Left cardiac atrium (tissue), 4 donors: Measurements from ENCODE around the gene DAPK1. TPM values are rescaled to one million over a fixed set of nuclear protein-coding genes. Genes with fewer than 3 reads are reported as not detected.
A peak's percentile ranks its signal among the peaks of the same experiment; 100 is the strongest.

Experiments
- ATAC-seq, 2 donors: fragments of 200-7000 bp; cut with Tn5 transposase; one replicate each; pipeline ENCODE4 v1.9.1; 2020; ENCODE audit warnings: mild to moderate bottlenecking in 2 of 2, moderate library complexity in 2 of 2
- DNase-seq: peaks from one replicate; pipeline ENCODE4 v3.0.0-alpha.2; 2020
- intact Hi-C, 2 donors: fragments of 100-400 bp; cut with DNase I; formaldehyde crosslinking; loops; one replicate each; pipeline versions ENCODE4 v1.14.1 to v1.15.1; 2022 to 2023
- total RNA-seq, 2 donors: library from RNA; stranded (reverse); fragmentation: NEBNext Ultra II Directional; extraction: Animal tissue kit (Norgen Biotek cat#: 25700); gene quantifications; one replicate each; pipeline ENCODE4 v1.2.1, GENCODE V29; 2021
- donor health status: DM: no; HTN: yes; CAD: no.
- donor health status: DM: no; HTN: yes; CAD: no; lungs with severe emphysema.
- donor health status: DM: yes; HTN: yes; CAD: no.
- donor health status: Dilated cardiomyopathy.

DAPK1 gene
- total RNA-seq, 2 donors from 2014 or later = 19.9 to 21.7 TPM

DNA sequence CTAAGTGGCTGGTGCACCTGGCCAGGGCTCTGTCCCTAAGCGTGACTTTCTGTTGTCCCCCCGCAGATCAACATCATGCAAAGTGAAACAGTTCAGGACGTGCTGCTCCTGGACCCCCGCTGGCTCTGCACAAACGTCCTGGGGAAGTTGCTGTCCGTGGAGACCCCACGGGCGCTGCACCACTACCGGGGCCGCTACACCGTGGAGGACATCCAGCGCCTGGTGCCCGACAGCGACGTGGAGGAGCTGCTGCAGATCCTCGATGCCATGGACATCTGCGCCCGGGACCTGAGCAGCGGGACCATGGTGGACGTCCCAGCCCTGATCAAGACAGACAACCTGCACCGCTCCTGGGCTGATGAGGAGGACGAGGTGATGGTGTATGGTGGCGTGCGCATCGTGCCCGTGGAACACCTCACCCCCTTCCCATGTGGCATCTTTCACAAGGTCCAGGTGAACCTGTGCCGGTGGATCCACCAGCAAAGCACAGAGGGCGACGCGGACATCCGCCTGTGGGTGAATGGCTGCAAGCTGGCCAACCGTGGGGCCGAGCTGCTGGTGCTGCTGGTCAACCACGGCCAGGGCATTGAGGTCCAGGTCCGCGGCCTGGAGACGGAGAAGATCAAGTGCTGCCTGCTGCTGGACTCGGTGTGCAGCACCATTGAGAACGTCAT is 208.5 kb downstream of the DAPK1 start:
- no peak for DNase-seq
- no peak for ATAC-seq
- intact Hi-C loops = no loop called here

DNA sequence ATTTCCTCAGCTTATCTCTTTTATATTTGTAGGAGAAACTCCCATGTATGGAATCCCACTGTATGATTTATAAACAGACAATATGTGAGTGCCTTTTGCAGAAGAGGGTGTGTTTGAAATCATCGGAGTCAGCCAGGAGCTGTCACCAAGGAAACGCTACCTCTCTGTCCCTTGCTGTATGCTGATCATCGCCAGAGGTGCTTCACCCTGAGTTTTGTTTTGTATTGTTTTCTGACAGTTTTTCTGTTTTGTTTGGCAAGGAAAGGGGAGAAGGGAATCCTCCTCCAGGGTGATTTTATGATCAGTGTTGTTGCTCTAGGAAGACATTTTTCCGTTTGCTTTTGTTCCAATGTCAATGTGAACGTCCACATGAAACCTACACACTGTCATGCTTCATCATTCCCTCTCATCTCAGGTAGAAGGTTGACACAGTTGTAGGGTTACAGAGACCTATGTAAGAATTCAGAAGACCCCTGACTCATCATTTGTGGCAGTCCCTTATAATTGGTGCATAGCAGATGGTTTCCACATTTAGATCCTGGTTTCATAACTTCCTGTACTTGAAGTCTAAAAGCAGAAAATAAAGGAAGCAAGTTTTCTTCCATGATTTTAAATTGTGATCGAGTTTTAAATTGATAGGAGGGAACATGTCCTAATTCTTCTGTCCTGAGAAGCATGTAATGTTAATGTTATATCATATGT is 210.3 kb downstream of the DAPK1 start:
- intact Hi-C loops = no loop called here
- ATAC-seq (no peak), DNase-seq (no peak)

DNA sequence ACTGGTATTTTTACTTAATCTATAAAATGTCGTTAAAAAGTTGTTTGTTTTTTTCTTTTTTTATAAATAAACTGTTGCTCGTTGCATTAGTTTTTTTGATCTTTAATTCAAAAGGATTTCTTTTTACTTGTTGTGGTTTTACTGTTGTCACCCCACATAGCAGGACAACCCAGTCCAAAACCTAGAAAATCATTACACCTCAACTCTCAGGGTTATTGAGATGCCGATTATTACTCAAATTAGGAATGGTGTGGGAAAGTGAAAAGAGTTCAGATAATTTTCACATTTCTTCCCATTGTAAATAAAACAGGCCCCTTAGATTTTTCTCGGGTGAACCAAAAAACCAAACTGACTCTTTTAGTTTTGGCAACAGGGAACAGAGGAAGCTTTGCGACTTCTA is 210.9 kb downstream of the DAPK1 start:
- ATAC-seq (no peak), DNase-seq (no peak)
- intact Hi-C loops = no loop called here

DNA sequence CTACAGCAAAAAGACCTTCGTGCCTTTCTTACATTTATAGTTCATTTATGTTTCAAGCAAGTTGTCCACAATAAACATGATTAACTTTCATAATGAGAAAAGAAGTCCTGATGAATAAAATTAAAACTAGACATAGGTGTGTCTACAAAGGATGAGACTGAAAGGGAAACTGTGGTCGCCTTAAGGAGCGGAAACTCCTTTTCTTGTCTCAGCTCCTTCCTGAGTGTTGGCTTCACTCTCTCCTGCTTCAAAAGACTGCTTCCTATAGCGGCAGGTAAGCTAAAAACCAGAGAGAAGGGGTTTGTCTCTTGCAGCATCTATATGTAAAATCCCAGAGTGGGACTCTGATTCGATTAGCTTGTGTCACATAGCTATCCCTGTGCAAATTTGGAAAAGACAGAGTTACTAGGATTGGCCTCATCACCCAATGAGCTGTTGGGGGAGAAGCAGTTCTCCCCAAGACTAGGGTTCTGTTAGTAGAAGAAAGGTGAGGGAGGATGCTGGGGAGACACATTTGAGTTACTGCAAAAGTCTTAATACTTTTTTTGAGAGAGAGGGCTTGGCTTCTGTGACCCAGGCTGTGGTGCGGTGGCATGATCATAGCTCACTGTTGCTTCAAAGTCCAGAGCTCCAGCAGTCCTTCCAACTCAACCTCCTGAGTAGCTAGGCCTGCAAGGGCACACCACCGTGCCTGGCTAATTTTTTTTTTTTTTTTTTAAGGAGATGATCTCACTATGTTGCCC is 211.5 kb downstream of the DAPK1 start:
- intact Hi-C loops = no loop called here
- no peak for ATAC-seq
- no peak for DNase-seq

DNA sequence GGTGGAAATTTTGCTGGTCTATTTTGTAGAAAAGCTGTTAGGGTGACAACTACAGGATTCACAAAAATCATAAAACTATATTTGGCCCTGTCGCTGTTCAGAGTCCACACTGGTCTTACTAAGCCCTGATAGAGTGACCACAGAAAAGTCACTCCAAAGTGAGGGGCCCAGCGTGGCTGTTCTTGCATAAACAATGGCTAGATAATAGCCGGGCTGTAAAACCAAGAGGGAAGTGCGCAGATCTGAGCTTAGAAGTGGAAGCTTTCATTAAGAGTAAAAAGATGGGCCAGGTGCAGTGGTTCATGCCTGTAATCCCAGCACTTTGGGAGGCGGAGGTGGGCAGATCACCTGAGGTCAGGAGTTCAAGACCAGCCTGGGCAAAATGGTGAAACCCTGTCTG is 212.8 kb downstream of the DAPK1 start:
- DNase-seq (no peak), ATAC-seq (no peak)
- intact Hi-C loops = no loop called here

DNA sequence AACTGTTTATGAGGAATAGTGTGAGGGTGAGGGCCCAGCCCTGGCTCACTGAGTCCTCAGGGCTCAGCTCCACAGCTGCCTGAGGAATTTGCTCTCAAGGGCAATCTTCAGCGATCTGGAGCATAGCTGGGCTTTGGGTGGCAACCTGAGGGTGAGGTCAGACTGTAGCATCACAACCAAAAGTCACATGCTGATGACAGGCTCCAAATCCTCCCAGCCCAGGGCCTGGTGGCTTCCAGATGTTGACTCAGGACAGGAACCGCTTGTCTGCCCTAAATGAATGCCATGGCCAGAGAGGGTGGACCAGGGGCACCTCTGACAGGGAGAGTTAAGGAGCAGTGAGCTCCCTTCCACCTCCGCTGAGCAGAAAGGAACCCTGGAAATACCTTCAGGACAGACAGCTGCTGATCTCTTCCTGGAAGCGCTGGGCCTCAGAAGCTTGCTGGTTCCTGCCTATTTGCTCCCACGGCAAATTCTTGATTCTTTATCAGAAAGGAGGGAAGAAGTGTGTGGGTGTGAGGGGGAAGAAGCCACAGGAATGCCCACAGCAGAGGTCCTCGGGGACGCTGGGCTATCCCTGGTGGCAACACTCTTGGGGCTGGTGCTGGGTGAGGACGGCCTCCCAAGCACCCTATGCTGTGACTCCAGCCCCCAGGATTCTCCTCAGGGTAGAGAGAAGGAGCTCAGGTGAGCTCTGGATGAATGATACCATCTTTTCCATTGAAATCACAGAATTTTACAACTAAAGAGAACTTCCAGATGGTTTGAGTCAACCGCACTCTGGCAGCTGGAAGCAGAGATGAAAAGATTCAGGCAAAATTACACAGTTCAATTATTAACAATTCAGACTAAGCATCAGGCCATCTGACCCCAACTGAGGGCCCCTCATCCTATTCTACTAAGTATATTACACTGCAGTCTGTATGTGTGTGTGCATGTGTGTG is 214.5 kb downstream of the DAPK1 start:
- intact Hi-C loops = no loop called here
- peak in 1 of 2 donors; percentile 35 for ATAC-seq
- DNase-seq = no peak

DNA sequence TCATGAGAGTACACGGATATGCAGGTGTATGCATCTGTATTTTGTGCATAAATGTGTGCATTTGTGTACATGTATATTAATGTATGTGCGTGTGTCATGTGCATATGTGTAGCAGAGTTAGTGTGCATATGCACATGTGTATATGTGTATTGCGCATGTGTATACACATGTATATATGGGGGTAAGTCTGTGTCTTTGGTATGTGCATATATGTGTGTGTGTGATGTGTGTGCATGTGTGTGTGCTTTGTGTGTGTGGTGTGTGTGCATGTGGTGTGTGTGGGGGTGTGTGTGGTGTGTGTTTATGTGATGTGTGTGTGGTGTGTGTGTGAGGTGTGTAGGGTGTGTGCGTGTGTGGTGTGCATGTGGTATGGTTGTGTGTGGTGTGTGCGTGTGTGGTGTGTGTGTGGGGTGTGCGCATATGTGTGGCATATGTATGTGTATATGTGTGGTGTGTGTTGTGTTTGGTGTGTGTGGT is 215.2 kb downstream of the DAPK1 start:
- ATAC-seq (peak in 1 of 2 donors; percentile 11), DNase-seq (no peak)
- intact Hi-C loops = no loop called here

DNA sequence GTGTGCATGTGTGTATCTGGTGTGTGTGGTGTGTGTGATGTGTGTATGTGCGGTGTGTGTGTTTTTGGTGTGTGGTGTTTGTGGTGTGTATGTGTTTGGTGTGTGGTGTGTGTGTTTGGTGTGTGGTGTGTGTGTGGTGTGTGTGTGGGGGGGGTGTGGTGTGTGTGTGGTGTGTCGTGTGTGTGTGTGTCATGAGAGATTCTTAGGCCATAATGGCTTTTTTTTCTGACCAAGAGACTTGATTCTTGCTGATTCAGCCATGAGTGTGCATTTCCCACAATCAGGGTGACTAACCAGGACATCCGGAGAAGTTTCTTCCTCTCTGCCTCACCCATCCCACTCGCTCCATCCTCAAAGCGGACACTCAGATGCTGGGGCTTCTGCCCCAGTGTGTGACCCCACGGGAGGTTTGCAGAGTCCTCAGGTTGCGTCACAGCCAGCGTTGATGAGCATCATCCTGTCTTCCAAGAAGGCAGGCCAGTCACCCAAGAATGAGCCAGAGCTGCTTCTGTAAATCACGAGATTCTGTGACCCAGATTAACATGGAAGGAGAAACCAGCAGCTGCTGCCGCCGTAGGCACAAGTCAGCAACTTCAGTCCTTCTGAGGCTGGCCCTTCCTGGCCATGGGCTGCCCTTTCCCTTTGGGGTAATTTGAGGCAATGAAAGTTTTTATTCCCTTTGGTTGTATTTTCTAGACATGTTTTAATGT is 215.8 kb downstream of the DAPK1 start:
- ATAC-seq = peak; percentile 85 to 92
- peak; percentile 89 for DNase-seq
- intact Hi-C loops = no loop called here

DNA sequence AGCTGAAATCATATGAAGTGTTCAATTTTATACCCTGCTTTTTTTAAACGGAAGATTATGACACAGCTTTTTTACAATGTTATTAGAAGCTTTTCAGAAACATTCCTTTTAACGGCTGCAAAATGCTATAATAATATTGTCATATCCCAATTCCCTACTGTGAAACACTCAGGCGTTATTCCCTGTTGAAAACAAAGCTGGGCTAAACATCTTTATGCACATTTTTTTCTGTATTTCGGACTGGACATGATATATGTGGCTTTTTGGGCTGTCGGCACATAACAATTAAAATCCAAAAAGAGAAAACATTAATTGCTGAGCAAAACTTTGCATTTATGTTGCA is 216.3 kb downstream of the DAPK1 start:
- intact Hi-C loops = no loop called here
- ATAC-seq (no peak), DNase-seq (no peak)

DNA sequence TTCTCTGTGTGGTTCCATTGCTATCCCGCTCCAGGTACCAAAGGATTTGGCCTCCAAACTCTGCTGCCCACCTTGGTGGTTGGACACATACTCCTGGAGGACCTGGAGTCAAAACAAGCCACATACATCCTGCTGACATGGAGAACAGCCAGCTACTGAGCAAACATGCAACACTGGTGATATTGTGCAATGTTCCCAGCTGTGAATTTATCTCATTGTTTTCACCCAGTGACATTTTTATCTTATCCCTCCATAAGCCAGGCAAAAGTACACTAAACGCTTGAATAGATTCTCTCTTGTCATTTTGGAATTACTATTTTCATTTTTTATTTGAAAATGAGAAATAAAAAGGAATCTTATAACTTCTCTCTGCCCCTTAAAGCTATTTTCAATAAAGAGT is 217.2 kb downstream of the DAPK1 start:
- ATAC-seq = peak in 1 of 2 donors; percentile 31
- intact Hi-C loops = no loop called here

DNA sequence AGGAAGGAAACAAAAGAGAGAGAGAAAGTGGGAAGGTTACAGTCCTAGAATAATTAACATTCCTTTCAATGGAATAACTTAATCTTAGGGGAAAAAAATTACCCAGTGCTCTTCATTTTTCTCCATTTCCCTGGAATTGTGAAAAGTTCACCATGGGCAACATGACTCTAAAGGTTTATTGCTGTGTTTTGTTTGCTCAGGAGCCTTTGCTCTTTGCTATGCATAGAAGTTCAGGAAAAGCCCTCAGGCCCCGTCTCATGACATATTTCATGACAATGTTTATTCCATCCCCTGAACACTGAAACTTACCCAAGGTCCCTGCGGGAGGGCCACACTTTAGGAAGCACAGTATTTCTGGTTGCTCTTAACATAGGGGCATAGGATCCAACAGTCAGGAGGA is 218.5 kb downstream of the DAPK1 start:
- intact Hi-C loops = no loop called here
- ATAC-seq (no peak), DNase-seq (no peak)

More for the DNA sequence above, 217.2 kb downstream of the DAPK1 start:
- no peak for DNase-seq

DNA sequence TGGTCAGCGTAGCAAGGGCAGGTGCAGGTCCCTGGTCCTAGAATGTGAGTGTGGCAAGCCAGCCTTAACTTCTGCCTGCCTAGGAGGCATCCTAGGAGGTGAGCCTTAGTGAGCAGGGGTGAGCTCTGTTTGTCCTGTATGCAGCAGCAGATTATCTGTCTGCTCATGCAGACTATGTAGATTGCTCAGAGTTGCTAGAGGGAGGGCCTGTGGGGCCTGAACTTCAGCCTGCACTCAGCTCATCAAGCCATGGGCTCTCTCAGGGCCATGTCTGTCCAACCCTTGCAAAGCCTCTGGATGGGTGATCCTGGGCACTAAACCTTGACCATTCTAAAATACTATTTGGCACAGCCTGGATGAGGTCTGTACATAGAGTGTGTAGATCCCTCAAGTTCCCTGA is 219.8 kb downstream of the DAPK1 start:
- ATAC-seq = no peak
- DNase-seq = no peak
- intact Hi-C loops = no loop called here

DNA sequence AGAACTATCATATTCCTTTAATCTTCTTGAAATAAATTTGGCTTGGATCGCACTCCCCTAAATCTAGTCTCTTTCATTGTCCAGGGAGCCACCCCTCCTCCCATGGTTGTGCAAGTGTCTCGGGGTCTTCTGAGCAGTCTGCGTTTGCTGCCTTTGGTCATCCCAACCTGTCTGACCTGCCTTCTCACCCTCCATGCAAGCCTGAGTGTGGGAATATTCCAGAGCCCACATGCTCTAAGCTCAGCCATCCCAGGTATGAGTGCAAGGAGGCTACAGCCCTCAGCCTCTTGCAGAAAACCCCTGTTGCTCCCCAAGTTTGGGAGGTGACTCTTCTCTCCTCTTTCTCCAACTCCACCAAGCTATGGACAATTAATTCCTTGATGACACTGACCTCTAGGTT is 220.6 kb downstream of the DAPK1 start:
- DNase-seq = no peak
- intact Hi-C loops = no loop called here
- ATAC-seq = no peak

DNA sequence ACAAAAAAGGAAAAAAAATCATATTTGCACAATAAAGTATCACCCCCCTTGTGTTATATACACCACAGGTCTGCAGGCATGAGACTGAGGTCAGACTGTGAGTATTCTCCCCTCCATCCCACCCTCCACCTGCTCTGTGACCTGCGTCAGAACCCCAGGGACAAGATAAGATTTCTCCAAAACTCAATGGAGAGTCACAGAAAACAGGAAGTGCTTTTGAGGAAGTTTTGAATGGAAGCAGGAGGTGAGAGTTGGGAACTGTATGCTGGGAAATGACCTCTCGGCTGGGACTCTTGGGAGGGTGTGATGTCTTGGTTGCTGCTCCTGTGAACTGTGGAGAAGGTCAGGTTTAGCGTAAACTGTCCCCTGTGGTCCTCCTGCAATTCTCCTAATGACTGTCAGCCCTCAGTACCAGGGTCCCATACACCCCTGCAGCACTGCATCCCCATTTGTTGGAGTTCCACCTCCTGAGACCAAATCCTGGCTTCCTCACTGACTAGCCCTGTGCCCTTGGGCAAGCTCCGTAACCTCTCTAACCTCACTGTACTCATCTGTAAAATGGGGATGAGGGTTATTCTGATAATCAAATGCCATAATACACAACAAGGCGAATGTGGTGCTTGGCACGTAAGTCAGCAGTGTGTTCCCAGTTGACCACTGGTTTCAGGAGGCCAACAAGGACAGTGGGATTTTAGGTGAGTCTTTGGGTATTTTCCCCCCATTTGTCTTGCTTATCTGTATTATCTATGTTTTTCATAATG is 221.4 kb downstream of the DAPK1 start:
- ATAC-seq = no peak
- intact Hi-C loops = no loop called here
- DNase-seq = no peak

DNA sequence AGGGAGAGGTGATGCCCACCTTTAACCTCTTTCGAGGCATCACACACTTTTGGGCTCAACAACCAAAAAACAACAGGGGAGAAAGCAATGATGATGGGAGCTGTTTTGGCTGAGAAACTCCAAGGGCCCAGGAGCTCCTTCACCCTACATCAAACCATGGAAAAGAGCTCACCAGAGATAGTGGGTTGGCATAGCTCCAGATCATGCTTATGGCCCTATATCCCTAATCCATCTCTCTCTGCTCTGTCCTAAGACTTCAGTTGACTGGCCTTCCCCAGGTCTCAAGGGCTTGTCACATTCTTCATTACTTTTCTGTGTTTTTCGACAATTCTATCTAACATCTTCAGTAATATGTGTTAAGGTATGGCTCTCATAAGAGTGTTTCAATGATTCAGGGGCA is 222.5 kb downstream of the DAPK1 start:
- ATAC-seq (no peak), DNase-seq (no peak)

DNA sequence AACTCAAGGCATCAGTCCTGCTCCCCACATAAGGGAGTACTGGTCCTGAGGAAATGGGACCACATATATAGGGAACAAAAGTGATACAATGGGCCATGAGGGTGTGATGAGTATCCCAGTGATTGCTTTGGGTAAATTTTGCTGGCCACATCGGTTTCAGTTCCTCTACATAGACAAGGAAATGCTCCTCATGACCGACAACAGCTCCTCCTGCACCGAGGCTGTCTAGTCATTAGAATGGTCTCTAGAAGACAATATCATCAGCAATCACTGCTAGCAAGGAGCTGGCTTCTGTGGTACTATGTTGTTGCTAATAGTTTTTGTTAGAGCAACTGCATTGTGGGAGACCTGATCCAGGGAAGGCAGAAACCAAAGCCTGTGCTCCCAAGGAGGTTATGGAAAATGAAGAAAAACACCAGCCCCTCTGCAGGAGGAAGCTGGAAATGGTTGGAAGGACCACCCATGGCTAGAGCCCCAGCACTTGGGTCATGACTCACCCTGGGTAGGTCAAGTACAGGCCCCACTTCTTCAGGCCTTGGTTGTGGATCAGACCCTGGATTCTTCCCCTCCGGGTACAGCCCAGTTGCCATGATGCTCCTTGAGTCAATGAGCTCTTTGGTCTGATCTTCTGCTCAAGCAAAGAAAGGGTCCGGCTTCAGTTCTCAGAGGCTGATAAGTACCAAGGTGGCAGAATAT is 224.9 kb downstream of the DAPK1 start:
- intact Hi-C loops = no loop called here
- no peak for ATAC-seq
- DNase-seq = no peak

More for the DNA sequence above, 222.5 kb downstream of the DAPK1 start:
- intact Hi-C loops = no loop called here

DNA sequence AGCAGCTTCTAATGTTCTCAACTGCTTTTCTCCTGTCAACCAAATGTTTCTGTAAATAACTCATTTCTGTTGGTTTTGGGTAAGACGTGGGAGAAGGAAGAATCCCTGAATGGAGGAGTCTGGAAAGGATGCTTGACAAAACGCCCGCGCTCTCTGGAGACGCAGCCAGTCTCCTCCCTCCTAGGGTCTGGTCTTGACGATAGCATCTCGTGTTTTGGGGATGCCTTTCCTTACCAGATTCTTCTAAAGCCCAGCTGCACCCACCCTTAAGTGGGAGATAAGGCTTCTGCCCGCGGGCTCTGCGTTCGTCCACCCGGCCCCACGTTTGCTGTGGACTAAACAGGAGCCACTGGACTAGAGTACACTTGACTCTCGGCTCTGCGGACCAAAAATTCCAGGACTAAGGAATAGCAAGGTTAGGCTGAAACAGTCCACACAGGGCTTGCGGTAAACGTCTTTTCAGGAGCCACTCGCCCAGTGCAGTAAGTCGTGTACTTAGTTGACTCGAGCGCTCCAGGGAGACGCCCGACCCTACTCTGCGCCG is 227.8 kb downstream of the DAPK1 start:
- ATAC-seq = peak; percentile 4 to 17
- no peak for DNase-seq
- intact Hi-C loops = no loop called here
